GM12874 (cell line): ENCODE measurements around the gene IL17REL.

Source experiments
- CTCF ChIP-seq: IDR thresholded peaks from 2 replicates; pipeline ENCODE4 v1.5.1; 2011; ENCODE audit warnings: low read depth, mild to moderate bottlenecking, control low read depth, low read length, moderate library complexity; ENCODE audit not compliant: insufficient read depth

Gene IL17REL

GRCh38 chr22:49970528-49971231 is 41.9 kb downstream of the IL17REL start:
- no peak for TF ChIP-seq CTCF

- TF ChIP-seq CTCF = no peak
These were observed 42.6 kb downstream of the IL17REL start for GRCh38 chr22:49969751-49970527.

GRCh38 chr22:49968831-49969661 is 43.5 kb downstream of the IL17REL start:
- no peak for TF ChIP-seq CTCF

GRCh38 chr22:49968313-49968830 is 44.2 kb downstream of the IL17REL start:
- TF ChIP-seq CTCF = no peak

GRCh38 chr22:49967706-49968208 is 44.8 kb downstream of the IL17REL start:
- no peak for TF ChIP-seq CTCF

- TF ChIP-seq CTCF = no peak
These were observed 45.5 kb downstream of the IL17REL start for GRCh38 chr22:49966774-49967705.
